ENCODE measurements around the gene CSRP1.

CSRP1 gene

DNA sequence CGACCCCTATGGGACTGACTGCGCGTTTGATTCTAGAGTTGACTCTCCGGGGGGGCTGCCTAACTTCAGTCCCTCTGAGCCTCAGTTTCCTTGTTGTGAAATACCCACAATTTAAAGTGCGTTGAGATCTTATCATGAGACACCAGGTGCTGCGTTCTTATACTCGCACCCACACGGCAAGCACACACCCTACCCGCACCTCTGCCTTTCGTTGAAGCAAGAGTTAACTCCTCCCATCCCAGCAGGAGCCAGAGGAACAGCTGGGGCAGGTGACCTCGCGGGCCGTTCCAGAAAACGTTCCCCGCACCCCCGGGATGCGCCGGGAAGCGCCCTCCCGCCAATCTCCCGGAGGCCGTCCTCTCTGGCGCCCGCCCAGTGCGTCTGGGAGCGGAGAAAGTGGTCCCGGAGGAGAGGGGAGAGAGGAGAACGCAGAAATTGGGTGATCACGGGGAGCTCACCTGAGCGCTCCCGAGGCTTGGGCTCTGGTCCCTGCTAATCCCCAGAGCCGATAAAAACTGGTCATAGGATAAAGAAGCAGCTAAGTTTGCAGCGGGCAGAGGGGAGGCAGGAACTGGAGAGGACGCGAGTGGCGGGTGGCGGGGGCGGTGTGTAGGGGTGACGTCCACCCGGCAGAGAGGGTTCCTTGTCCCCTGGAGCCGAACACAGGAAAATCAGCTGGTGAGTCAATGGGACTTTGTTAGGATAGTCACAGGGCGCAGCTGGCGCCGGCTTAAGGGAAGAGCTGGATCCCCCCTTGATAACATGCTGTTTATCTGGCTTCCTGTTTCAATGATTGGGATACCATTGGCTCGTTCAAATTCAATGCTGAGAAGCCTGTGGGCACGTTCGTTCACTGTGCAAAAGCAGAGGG lies 32.9 kb upstream of the CSRP1 start:
- DNase-seq, result peak; percentile 61

DNA sequence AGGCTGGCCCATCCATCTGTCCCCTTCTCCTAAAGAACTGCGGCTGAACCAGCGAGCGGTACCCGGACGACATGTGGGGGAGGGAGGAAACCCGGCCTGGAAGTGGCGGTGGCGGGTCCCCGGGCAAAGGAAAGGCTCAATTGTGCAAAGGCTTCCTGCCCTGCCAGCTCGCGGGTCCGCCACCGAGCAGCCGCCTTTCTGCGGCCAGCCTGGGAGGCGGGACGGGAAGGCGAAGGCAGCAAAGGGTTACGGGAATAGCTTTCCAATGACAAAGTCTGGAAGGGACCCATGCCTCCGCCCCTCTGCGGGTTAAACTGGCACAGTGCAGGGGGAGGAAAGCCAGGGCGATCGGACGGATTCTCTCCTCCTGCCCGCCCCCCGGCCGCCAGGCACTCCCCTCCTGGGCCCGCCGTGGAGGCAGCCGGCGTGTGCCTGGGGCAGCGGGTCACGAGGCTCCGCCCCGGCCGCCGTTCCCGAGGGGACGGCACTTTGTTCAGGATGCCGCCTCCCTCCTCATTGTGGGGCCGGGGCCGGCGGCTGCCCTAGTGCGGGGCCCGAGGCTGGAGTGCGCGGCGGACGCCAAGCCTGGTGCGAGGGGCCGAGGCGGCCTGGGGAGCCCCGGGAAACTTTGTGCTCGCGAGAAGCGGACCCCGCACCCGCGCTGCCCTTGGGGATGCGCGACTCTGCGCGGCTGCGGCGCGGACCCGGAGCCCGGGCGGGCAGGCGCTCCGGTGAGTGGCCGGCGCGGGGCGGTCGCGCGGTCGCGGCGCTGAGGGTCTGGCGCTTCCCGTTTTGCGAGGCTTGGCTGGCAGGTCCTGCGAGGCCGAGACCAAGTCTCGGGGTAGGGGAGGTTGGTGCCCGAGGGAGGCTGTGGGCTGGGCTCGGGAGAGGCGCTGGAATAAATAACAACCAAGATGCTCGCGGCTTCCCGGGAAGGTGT lies 32.0 kb upstream of the CSRP1 start, which contains the start of gene NAV1:
Gene NAV1 (plus strand): TSS at position 516 of the 940 bp plus-strand sequence. CDS start 83,758 bp downstream, outside the sequence.
- peak; percentile 96 for DNase-seq
- in situ Hi-C loops (cut with HindIII; ENCODE audit: low pct_ligation_motif_present, low pct_unique_long_range_greater_than_20kb, low sequenced_read_pairs), result loop anchor here (25.0 kb wide), 1 partner anchor 248 kb away; no protein-coding TSS in a partner anchor

More for the DNA sequence above, 32.9 kb upstream of the CSRP1 start:
- in situ Hi-C loops (cut with HindIII; ENCODE audit: low pct_ligation_motif_present, low pct_unique_long_range_greater_than_20kb, low sequenced_read_pairs), result loop anchor here (25.0 kb wide), 1 partner anchor 248 kb away; no protein-coding TSS in a partner anchor

DNA sequence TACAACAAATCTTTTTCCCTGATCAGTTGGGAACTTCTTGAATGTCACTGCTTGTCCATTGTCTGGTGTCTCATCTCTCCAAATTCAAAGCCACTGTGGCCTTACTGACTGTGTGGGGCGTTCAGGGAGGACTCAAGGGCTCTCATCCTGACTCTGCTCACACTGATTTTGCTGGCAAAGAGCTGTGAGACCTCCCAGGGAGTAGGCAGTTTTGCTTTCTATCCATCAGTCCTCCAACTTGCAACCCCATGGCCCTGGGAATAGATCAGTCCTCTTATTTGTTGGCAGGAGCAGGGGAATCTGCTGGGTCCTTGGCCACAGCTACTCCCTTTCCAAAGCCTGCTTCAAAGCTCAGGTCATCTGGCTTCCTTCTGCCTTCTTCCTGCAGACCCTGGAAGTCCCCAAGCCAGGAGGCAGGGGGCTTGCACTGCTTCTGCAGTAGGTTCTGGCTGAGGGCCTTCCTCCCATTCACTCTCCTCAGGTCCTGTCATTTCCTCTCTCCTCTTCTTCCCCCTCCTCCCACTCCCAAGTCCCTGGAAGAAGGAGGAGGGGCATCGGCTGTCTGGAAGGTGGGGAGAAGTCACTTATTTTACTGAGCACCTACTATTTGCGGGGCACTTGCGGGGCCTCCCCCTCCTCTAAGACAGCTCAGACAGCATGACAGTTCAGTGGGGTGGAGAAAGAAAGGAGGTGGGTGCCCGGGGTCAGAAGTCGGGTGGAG lies 31.1 kb upstream of the CSRP1 start:
- peak; percentile 62 for DNase-seq
- in situ Hi-C loops (cut with HindIII; ENCODE audit: low pct_ligation_motif_present, low pct_unique_long_range_greater_than_20kb, low sequenced_read_pairs), result loop anchor here (25.0 kb wide), 1 partner anchor 249 kb away; no protein-coding TSS in a partner anchor

DNA sequence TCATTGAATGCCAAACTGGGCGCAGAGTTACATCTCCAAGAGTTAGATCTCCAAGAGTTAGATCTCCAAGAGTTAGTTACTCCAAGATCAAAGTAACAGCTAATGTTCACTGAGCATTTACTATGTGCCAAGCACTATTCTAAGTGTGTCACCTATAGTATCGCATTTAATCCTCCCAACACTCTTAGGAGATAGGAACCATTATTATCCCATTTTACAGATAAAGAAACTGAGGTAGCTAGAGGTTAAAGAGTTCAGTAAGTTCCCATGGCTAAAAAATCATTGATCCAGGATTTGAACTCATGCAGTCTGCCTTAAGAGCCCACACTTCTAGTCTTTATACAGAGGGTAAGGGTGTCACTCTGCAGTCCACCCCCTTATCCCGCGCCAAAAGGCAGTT lies 30.5 kb upstream of the CSRP1 start:
- in situ Hi-C loops (cut with HindIII; ENCODE audit: low pct_ligation_motif_present, low pct_unique_long_range_greater_than_20kb, low sequenced_read_pairs), result loop anchor here (25.0 kb wide), 1 partner anchor 250 kb away; no protein-coding TSS in a partner anchor

DNA sequence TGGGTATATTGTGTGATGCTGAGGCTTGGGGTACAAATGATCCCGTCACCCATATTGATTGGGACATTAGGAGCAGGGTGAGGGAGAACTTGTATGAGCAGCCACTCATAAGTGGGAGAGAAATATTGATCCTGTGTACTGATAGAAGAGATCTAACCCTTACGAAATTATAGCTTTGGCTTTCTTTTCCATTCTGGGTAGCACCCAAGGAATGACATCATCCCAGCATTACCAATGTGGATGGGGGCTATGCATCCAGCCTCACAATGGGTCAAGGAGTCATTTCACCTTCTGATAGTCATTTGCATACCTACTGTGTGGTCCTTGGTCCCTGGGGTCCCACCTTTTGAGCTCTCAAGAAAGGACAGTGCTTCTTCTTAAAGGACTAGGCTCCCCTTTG lies 30.1 kb upstream of the CSRP1 start:
- in situ Hi-C loops (cut with HindIII; ENCODE audit: low pct_ligation_motif_present, low pct_unique_long_range_greater_than_20kb, low sequenced_read_pairs), result loop anchor here (25.0 kb wide), 1 partner anchor 250 kb away; no protein-coding TSS in a partner anchor
- DNase-seq, result no peak

More for the DNA sequence above, 30.5 kb upstream of the CSRP1 start:
- DNase-seq, result no peak

DNA sequence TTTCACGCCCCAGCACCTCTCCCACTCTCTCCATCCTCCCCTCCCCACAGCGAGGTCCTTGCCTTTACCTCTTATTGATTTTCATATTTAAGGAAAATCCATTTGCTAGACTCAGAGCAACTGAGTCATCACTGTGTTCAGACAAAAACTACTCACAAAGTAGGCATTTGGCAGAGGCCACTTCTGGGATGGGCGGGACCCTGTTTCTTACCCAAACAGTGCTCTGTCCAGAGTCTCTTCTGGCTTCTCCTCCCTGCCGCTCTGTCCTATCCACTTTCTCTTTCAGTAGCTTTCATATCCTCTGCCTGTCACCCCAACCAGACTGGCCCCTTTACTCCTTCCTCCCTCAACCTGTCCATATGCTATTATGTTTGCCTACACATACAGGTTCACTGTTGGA lies 29.6 kb upstream of the CSRP1 start:
- in situ Hi-C loops (cut with HindIII; ENCODE audit: low pct_ligation_motif_present, low pct_unique_long_range_greater_than_20kb, low sequenced_read_pairs), result loop anchor here (25.0 kb wide), 1 partner anchor 251 kb away; no protein-coding TSS in a partner anchor
- DNase-seq, result peak; percentile 84

DNA sequence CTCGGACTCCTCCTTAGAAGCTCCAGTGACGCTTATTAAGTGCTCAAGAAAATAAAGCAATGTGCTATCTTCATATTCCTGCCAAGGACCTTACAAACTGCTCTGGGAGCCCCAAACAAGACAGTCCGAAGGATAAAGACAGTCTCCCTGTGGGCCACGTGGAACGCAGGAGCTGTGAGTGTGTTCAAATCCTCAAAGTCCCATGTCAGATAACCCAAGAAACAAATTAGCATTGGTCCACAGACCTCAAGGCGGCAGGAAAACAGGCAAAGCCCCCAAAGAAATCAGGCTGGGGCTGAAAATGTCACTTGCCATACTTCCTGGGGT lies 29.0 kb upstream of the CSRP1 start:
- no peak for DNase-seq
- in situ Hi-C loops (cut with HindIII; ENCODE audit: low pct_ligation_motif_present, low pct_unique_long_range_greater_than_20kb, low sequenced_read_pairs), result loop anchor here (25.0 kb wide), 1 partner anchor 251 kb away; no protein-coding TSS in a partner anchor

DNA sequence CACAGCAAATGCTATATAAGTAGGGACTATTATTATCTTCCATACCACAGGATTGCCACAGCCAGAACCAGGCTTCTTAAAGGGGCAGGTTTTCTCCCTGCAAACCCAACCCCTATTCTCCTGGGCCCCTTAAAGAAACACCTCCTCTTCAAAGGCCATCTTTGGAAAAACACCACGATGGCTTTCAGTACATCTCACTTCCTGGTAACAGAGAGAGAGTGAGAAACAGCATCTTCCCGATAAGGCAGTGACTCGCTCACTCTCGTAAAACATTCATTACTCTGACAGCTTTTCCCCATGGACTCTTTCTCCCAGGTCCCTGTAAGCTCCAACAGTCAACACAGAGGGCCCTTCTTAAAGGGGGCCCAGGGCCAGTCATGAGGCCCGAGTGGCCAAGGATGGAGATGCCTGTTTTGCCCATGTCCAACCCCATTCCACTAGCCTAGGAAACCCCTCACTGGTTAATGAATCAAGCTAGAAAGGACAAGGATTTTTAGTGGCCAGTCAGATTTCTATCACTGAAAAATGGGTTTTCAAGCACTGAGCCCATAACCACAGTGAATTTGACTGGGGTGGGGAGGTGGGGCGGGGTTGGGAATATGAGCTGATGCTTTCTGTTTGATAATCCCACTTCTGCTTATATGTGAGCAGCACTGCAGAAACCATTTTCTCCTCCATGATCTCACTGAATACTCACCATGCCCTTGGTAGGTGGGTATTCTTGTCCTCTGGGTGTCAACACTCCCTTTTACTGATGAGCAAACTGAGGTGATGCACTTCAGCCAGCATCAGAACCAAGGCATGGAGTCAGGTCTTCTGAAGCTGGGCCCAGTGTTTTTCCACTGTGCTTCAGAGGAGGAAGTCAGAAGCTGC lies 28.4 kb upstream of the CSRP1 start:
- in situ Hi-C loops (cut with HindIII; ENCODE audit: low pct_ligation_motif_present, low pct_unique_long_range_greater_than_20kb, low sequenced_read_pairs), result loop anchor here (25.0 kb wide), 1 partner anchor 252 kb away; no protein-coding TSS in a partner anchor
- peak; percentile 65 for DNase-seq

DNA sequence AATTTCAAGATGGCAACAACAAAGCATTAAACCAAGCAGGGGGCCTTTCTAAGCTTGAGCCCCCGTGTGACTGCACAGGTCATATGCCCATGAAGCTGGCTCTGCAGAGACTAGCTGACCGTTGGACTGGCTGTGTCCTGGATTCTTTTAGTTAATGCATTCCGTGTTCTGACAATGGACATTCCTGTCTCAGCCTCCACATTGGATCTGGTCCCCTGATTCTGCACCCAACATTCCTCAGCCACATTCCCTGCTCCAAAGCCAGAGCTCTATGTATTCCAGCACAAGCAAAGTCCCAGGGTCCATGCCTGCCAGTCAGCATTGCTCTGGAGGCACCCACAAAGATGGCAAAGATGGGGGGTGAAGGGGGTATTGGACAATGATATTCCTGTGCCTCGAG lies 26.9 kb upstream of the CSRP1 start:
- DNase-seq, result no peak
- in situ Hi-C loops (cut with HindIII; ENCODE audit: low pct_ligation_motif_present, low pct_unique_long_range_greater_than_20kb, low sequenced_read_pairs), result loop anchor here (25.0 kb wide), 1 partner anchor 253 kb away; no protein-coding TSS in a partner anchor

DNA sequence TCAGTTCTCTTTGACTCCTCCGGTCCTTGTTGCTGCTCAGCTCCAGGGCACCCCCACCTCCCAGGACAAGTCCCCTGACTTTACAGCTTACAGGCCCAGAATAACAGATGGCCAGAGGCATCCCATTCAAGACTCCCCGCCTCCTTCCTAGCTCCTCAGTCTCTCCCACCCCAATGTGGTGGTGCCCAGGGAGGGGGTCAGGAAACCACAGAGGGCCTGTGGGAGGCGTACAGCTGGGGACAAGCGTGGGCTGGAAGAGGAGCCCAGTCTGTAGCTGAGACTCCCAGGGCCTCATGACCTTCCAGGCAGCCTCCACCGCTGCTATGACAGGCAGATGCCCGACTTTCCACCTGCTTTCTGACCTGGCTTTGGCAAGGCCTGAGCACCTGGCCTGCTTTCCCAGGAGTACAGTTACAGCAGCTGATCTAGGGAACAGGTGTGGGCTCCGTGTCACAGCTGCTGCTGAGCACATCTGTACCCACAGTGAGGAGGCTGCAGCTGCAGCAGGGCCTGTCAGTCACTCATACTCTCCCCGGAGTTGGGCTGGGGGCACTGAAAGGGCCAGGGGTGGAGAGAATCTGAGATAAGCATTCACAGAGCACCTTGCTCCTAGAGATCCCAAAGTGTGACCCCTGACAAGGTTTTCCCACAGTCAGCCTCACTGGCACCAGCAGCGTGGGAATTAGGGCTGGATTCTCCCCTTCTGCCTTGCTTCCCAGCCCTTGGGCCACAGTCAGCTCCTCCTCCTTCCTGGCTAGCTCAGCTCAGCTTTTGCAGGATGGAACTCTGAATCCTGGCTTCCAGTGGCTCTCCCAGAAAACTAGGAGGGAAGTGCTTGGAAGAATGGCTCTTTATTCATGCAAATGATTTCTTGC lies 24.9 kb upstream of the CSRP1 start:
- in situ Hi-C loops (cut with HindIII; ENCODE audit: low pct_ligation_motif_present, low pct_unique_long_range_greater_than_20kb, low sequenced_read_pairs), result loop anchor here (25.0 kb wide), 1 partner anchor 256 kb away; no protein-coding TSS in a partner anchor
- DNase-seq, result no peak

DNA sequence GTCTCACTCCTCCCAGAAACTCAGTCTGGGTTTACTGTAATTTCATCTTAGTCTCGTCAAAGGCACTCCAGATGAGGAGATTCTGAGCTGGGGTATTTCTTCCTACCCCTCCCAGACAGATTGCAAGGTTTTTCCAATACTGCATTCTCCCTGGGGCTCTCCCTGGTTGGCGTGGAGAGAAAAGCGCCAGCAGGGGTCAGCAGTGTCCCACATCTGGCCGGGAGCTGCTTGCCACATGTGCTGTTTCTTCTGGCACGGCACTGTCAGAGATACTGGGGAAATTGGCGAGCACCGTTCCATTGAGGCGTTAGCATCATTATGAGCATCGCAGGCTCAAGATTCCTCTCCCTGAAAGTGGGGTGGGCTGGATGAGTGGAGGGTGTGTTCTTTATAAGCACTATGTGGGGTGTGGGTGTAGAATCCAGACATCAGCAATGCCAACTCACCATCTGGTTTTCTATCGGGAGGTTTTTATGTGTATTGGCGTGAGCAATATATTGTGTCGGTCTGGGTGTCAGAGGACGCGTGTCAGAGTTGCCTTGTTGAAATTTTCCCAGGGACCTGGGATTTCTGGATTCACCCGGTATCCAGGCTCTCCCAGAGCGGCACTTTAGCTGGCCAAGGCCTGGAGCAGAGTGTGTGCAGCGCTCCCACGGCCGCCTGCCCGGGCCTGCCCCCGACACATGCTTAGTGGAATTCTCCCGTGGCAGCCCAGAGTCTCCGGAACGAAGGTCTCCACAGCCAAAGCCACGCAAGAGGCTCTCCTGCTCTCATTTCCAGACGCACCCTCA lies 24.0 kb upstream of the CSRP1 start:
- in situ Hi-C loops (cut with HindIII; ENCODE audit: low pct_ligation_motif_present, low pct_unique_long_range_greater_than_20kb, low sequenced_read_pairs), result loop anchor here (25.0 kb wide), 1 partner anchor 256 kb away; no protein-coding TSS in a partner anchor
- peak; percentile 77 for DNase-seq

DNA sequence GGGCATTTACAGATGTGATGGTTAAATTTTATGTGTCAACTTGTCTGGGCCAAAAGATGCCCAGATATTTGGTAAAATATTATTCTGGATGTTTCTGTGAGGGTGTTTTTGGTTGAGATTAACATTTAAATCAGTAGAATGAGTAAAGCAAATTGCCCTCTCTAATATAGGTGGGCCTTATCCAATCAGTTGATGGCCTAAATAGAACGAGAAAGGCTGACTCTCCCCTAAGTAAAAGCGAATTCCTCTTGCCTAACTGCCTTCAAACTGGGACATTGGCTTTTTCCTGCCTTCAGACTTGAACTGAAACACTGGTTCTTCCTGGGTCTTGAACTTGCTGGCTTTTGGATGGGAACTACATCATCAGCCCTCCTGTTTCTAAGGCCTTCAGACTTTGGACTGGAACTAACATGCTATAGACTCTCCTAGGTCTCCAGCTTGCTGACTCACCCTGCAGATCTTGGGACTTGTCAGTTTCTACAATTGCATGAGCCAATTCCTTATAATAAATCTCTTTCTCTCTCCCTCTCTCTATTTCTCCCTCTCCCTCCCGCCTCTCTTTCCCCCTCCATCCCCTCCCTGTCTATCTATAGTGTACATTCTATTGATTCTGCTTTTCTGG lies 21.8 kb upstream of the CSRP1 start:
- DNase-seq, result no peak
- in situ Hi-C loops (cut with HindIII; ENCODE audit: low pct_ligation_motif_present, low pct_unique_long_range_greater_than_20kb, low sequenced_read_pairs), result loop anchor here (25.0 kb wide), 1 partner anchor 259 kb away; no protein-coding TSS in a partner anchor

DNA sequence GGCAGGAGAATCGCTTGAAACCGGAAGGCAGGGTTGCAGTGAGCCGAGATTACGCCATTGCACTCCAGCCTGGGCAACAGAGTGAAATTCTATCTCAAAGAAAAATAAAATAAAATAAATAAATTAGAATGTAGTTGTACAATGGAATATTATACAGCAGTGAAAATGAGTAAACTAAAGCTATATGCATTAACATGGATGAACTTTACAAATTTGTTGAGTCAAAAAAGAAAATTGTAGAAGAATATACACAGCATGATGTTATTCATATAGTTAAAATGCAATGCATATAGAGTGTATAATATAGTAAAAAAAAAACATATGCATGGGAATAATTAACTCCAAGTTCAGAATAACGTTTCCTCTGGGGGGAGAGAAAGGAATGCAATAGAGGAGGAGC lies 21.0 kb upstream of the CSRP1 start:
- in situ Hi-C loops (cut with HindIII; ENCODE audit: low pct_ligation_motif_present, low pct_unique_long_range_greater_than_20kb, low sequenced_read_pairs), result loop anchor here (25.0 kb wide), 1 partner anchor 259 kb away; no protein-coding TSS in a partner anchor
- no peak for DNase-seq

DNA sequence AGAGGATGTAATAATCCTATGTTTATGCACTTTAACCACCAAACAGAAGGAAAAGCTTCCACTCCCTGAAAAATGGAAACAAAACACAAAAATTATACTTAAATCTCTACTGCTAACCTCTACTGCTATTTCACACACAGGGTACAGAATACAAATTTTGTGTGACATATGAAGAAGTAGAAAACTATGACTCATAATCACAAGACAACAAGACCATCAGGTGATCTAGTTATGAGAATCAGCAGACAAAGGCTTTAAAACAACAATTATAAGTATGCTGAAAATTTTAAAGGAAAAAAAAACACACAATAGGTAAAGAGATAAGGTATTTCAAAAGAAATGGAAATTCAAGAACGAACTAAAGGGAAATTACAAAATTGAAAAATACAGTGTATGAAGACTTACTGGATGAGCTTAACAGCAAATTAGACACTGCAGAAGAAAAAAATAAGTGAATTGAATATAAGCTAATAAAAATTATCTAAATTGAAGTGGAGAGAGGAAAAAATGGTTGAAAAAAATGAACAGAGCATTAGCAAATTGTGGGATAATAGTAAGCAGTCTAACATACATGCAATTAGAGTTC lies 18.4 kb upstream of the CSRP1 start:
- no peak for DNase-seq
- in situ Hi-C loops (cut with HindIII; ENCODE audit: low pct_ligation_motif_present, low pct_unique_long_range_greater_than_20kb, low sequenced_read_pairs), result loop anchor here (25.0 kb wide), 1 partner anchor 262 kb away; no protein-coding TSS in a partner anchor

All from ACHN (cell line).